Thymus (tissue), 11 donors: ENCODE measurements around the gene VWF. TPM values are rescaled to one million over a fixed set of nuclear protein-coding genes. Genes with fewer than 3 reads are reported as not detected.
A peak's percentile ranks its signal among the peaks of the same experiment; 100 is the strongest.
"Not testable (repeated sequence)": the region's sequence is repeated elsewhere in the genome, so short reads cannot be mapped to it uniquely, and the experiment has no call there.

Experiments used
- DNase-seq, 9 donors: peaks; one replicate each; pipeline ENCODE4 v3.0.0-alpha.2; 2013; ENCODE audit warnings: low spot score in 9 of 9, low read depth in 6 of 9, missing footprints in 1 of 9
- H3K27ac ChIP-seq, 2 donors: one replicate each; pipeline ENCODE4 v1.5.1; 2013; ENCODE audit warnings: control low read depth in 1 of 2, low read depth in 1 of 2, low read length in 1 of 2, mild to moderate bottlenecking in 1 of 2, moderate library complexity in 1 of 2
- H3K27me3 ChIP-seq, 2 donors: one replicate each; pipeline ENCODE4 v1.5.1; 2013; ENCODE audit warnings: low read length in 1 of 2; ENCODE audit not compliant: control insufficient read depth in 2 of 2, insufficient read depth in 1 of 2
- H3K36me3 ChIP-seq, 2 donors: one replicate each; pipeline ENCODE4 v1.5.1; 2013; ENCODE audit warnings: low read length in 1 of 2, mild to moderate bottlenecking in 1 of 2, moderate library complexity in 1 of 2; ENCODE audit not compliant: control insufficient read depth in 2 of 2, insufficient read depth in 2 of 2
- H3K4me1 ChIP-seq, 2 donors: one replicate each; pipeline ENCODE4 v1.5.1; 2013; ENCODE audit warnings: low read length in 2 of 2; ENCODE audit not compliant: control insufficient read depth in 2 of 2, insufficient read depth in 2 of 2
- H3K4me3 ChIP-seq, 2 donors: one replicate each; pipeline ENCODE4 v1.5.1; 2013; ENCODE audit warnings: low read length in 2 of 2, control low read depth in 1 of 2, mild to moderate bottlenecking in 1 of 2
- H3K9me3 ChIP-seq, 2 donors: one replicate each; pipeline ENCODE4 v1.5.1; 2013; ENCODE audit warnings: low read length in 1 of 2, mild to moderate bottlenecking in 1 of 2; ENCODE audit not compliant: control insufficient read depth in 2 of 2, insufficient read depth in 1 of 2
- WGBS: extraction: QIAGEN DNeasy Blood & Tissue Kit; methylation state at CpG from one replicate; pipeline ENCODE4 v1.1.7; 2013; 5-methylcytosine and 5-hydroxymethylcytosine counted together
- polyA plus RNA-seq: library from polyadenylated mRNA; stranded (reverse); fragments of 200-250 nt; gene quantifications from one replicate; pipeline ENCODE4 v1.2.3, GENCODE V29; 2013
- total RNA-seq: library from RNA; stranded (reverse); fragments of 120-200 nt; gene quantifications from one replicate; pipeline ENCODE4 v1.2.4, GENCODE V29; 2013
- donor health status: healthy.

Gene VWF
- total and polyA plus RNA-seq, 2 donors, result 6.7 to 33.8 TPM

GRCh38 chr12:6018265-6018664, 106.2 kb downstream of the VWF start:
- Histone ChIP-seq H3K9me3 (no peaks in the 10 kb centered on the region), H3K27ac (no peak overlapping the region), H3K36me3 (no peaks in the 10 kb centered on the region), H3K4me1 (no peaks in the 10 kb centered on the region), H3K27me3 (no peaks in the 10 kb centered on the region), H3K4me3 (no peak overlapping the region)
- no peak for DNase-seq
- WGBS, result 97% methylated on average over 10 of the region's 10 CpGs

- no peak for DNase-seq
Measured at GRCh38 chr12:6016756-6017155, 107.7 kb downstream of the VWF start.

GRCh38 chr12:6016004-6016403, 108.5 kb downstream of the VWF start:
- DNase-seq, H3K36me3 ChIP-seq, H3K4me3 ChIP-seq, H3K27ac ChIP-seq, H3K9me3 ChIP-seq, H3K4me1 ChIP-seq, H3K27me3 ChIP-seq: not testable (repeated sequence)
- 96% methylated on average over 12 of the region's 12 CpGs for WGBS

More at GRCh38 chr12:6016756-6017155, 107.7 kb downstream of the VWF start:
- Histone ChIP-seq H3K36me3 (no peaks in the 10 kb centered on the region), H3K4me3 (no peak overlapping the region), H3K27ac (no peak overlapping the region), H3K27me3 (no peaks in the 10 kb centered on the region), H3K9me3 (no peaks in the 10 kb centered on the region), H3K4me1 (no peaks in the 10 kb centered on the region)
- WGBS, result 93% methylated on average over 7 of the region's 7 CpGs

GRCh38 chr12:6015271-6015670, 109.2 kb downstream of the VWF start:
- H3K4me1 ChIP-seq, H3K36me3 ChIP-seq, H3K27me3 ChIP-seq, H3K9me3 ChIP-seq, DNase-seq, H3K4me3 ChIP-seq, H3K27ac ChIP-seq: not testable (repeated sequence)
- 42% methylated on average over 2 of the region's 3 CpGs for WGBS

- WGBS, result 98% methylated on average over 4 of the region's 4 CpGs
- H3K36me3 ChIP-seq, H3K4me3 ChIP-seq, H3K4me1 ChIP-seq, H3K9me3 ChIP-seq, H3K27me3 ChIP-seq, DNase-seq, H3K27ac ChIP-seq: not testable (repeated sequence)
Measured at GRCh38 chr12:6010631-6011350, 113.7 kb downstream of the VWF start.

GRCh38 chr12:5997260-5997659, 127.2 kb downstream of the VWF start:
- Histone ChIP-seq H3K36me3 (no peaks in the 10 kb centered on the region), H3K9me3 (no peaks in the 10 kb centered on the region), H3K4me3 (no peak overlapping the region), H3K27me3 (no peaks in the 10 kb centered on the region), H3K4me1 (no peaks in the 10 kb centered on the region), H3K27ac (no peak overlapping the region)
- WGBS, result 99% methylated on average over 3 of the region's 3 CpGs
- DNase-seq, result no peak

- Histone ChIP-seq H3K9me3 (no peaks in the 10 kb centered on the region), H3K27ac (no peak overlapping the region), H3K4me1 (no peaks in the 10 kb centered on the region), H3K27me3 (no peaks in the 10 kb centered on the region), H3K36me3 (no peaks in the 10 kb centered on the region), H3K4me3 (no peak overlapping the region)
- no peak for DNase-seq
- 90% methylated on average over 3 of the region's 3 CpGs for WGBS
Measured at GRCh38 chr12:5996459-5996858, 128.0 kb downstream of the VWF start.

GRCh38 chr12:5989621-5990020, 134.8 kb downstream of the VWF start:
- Histone ChIP-seq H3K27me3 (no peaks in the 10 kb centered on the region), H3K4me1 (no peaks in the 10 kb centered on the region), H3K4me3 (no peak overlapping the region), H3K27ac (no peak overlapping the region), H3K9me3 (no peaks in the 10 kb centered on the region), H3K36me3 (no peaks in the 10 kb centered on the region)
- DNase-seq, result no peak
- 96% methylated on average over 3 of the region's 3 CpGs for WGBS

GRCh38 chr12:5988659-5989116, 135.8 kb downstream of the VWF start:
- Histone ChIP-seq H3K9me3 (no peaks in the 10 kb centered on the region), H3K27me3 (no peaks in the 10 kb centered on the region), H3K27ac (no peak overlapping the region), H3K36me3 (no peaks in the 10 kb centered on the region), H3K4me3 (no peak overlapping the region), H3K4me1 (no peaks in the 10 kb centered on the region)
- WGBS, result 13% methylated on average over 10 of the region's 10 CpGs
- DNase-seq, result peak; percentile 6 to 77 (median 50)
